ENCODE results near the gene WDR11.

The WDR11 gene

GRCh38 chr10:120938822-120939221 lies 87.7 kb downstream of the WDR11 start:
- DNase-seq (ENCODE audit: low spot score) = no peak
- TF ChIP-seq, protein P1, sequence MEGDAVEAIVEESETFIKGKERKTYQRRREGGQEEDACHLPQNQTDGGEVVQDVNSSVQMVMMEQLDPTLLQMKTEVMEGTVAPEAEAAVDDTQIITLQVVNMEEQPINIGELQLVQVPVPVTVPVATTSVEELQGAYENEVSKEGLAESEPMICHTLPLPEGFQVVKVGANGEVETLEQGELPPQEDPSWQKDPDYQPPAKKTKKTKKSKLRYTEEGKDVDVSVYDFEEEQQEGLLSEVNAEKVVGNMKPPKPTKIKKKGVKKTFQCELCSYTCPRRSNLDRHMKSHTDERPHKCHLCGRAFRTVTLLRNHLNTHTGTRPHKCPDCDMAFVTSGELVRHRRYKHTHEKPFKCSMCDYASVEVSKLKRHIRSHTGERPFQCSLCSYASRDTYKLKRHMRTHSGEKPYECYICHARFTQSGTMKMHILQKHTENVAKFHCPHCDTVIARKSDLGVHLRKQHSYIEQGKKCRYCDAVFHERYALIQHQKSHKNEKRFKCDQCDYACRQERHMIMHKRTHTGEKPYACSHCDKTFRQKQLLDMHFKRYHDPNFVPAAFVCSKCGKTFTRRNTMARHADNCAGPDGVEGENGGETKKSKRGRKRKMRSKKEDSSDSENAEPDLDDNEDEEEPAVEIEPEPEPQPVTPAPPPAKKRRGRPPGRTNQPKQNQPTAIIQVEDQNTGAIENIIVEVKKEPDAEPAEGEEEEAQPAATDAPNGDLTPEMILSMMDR (IDR thresholded peaks at IDR 0.05; ENCODE audit: extremely low read depth, missing control alignments) = no peak

GRCh38 chr10:120940299-120940900 lies 89.2 kb downstream of the WDR11 start:
- TF ChIP-seq, protein P1 (IDR thresholded peaks at IDR 0.05; ENCODE audit: extremely low read depth, missing control alignments) = no peak
- no peak for DNase-seq (ENCODE audit: low spot score)

GRCh38 chr10:120941501-120941900 lies 90.3 kb downstream of the WDR11 start:
- TF ChIP-seq, protein P1 (IDR thresholded peaks at IDR 0.05; ENCODE audit: extremely low read depth, missing control alignments) = no peak
- no peak for DNase-seq (ENCODE audit: low spot score)

DNA sequence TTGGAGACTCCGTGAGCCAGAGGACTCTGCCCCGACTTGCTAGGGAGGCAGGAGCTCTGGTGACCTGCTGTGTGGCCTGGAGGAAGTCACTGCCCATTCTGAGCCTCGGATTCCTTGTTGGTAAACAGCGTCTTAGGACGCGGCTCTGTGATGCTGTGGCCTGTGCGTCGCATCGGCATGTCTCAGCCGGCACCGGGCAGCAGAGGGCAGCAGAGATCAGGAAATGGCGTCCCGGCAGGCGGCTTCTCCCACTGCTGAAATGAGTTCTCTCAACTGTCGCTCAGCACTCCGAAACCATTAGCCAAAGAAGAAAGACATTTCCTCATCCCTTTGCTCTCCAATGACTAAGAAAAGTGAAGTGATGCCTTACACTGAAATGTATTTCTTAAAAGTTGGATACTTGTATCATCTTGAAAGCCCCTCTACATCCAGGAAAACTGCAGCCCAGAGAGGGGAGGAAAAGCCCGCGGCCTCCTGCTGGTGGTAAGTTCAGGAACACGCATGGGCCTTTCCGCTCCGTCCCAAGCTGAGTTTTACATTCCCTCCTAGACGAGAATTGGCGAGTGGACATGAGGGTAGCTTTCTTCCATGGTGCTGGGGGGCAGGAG lies 91.7 kb downstream of the WDR11 start:
- DNase-seq (ENCODE audit: low spot score) = peak; percentile 79
- TF ChIP-seq, protein P1 (IDR thresholded peaks at IDR 0.05; ENCODE audit: extremely low read depth, missing control alignments) = peak; percentile 91

GRCh38 chr10:120943542-120943941 lies 92.4 kb downstream of the WDR11 start:
- DNase-seq (ENCODE audit: low spot score) = no peak
- TF ChIP-seq, protein P1 (IDR thresholded peaks at IDR 0.05; ENCODE audit: extremely low read depth, missing control alignments) = no peak

GRCh38 chr10:120944586-120945125 lies 93.5 kb downstream of the WDR11 start:
- TF ChIP-seq, protein P1 (IDR thresholded peaks at IDR 0.05; ENCODE audit: extremely low read depth, missing control alignments) = no peak
- no peak for DNase-seq (ENCODE audit: low spot score)

- TF ChIP-seq, protein P1 (IDR thresholded peaks at IDR 0.05; ENCODE audit: extremely low read depth, missing control alignments) = no peak
- DNase-seq (ENCODE audit: low spot score) = no peak
These were observed 94.0 kb downstream of the WDR11 start for GRCh38 chr10:120945182-120945581.

Data from GM20000 (cell line).